ENCODE measurements around the gene MAPK8IP1. TPM values are rescaled to one million over a fixed set of nuclear protein-coding genes. Genes with fewer than 3 reads are reported as not detected.

MAPK8IP1 gene
- total and polyA plus RNA-seq, 2 donors (not counting 3 experiments of a cell fraction or from before 2014, with no cell fraction given), result 4.1 to 4.8 TPM

DNA sequence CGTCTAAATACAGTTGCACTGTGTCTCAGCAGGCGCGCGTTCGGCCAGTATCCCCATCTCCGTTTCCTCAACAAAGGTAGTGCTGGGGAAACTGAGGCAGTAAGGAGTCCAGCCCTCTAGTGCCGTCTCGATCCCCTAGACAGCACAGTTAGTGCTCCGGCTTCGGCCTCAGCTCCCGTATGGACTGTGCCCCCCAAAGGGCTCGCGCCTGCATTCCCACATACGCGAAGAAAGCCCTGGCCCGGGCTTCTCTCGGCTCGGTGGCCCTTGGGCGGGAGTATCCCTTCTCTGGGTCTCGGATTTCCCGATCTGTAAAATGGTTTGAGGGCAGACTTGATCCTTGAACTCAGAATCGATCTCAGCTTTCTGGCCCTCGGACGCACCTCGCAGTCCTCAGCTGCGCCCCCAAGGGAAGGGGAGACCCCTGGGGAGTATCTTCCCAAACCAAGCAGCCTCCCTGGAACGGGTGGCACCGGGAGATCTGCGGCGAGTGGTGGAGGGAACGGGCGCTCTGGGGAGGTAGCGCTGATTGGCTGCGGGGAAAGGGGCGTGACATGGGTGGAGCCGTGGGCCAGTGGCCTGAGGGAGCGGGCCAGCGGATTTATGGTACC lies 33.0 kb downstream of the MAPK8IP1 start:
- Histone ChIP-seq H3K36me3 (ENCODE audit: control insufficient read depth in 2 of 2, extremely low read depth in 1 of 2, insufficient read depth in 2 of 2, low read length in 2 of 2) (peaks cover 0 to 21% of the 10 kb centered on the region in 2 experiments), H3K27me3 (ENCODE audit: control insufficient read depth in 2 of 2, insufficient read depth in 2 of 2, low read length in 2 of 2) (peaks cover 9 to 21% of the 10 kb centered on the region in 2 experiments), H2AFZ (ENCODE audit: low read depth, low read length) (peak overlapping the region; percentile 98), H3K9me1 (replicated peaks; ENCODE audit: control insufficient read depth, extremely low read depth, insufficient read depth, low read length) (no peaks in the 10 kb centered on the region), H3K27ac (ENCODE audit: insufficient read depth, low read depth, low read length) (peak overlapping the region; percentile 79), H4K20me1 (replicated peaks; ENCODE audit: control insufficient read depth, extremely low read depth, insufficient read depth, low read length) (no peaks in the 10 kb centered on the region), H3K79me2 (ENCODE audit: control insufficient read depth, insufficient read depth, low read length) (peaks cover 10% of the 10 kb centered on the region), H3K4me1 (ENCODE audit: control insufficient read depth, extremely low read depth, insufficient read depth, low read length) (peaks cover 10% of the 10 kb centered on the region), H3K9me3 (replicated peaks; ENCODE audit: control insufficient read depth, insufficient read depth, low read length) (no peaks in the 10 kb centered on the region), H3K4me2 (ENCODE audit: insufficient read depth, low read length) (peak overlapping the region; percentile 96), H3K4me3 (replicated peaks in 1 of 3; ENCODE audit: insufficient read depth in 1 of 3, low read depth in 1 of 3, low read length in 3 of 3) (peak overlapping the region; percentile 87 to 96 (median 94)), H3K9ac (replicated peaks; ENCODE audit: extremely low read depth, insufficient read depth, low read length) (peak overlapping the region; percentile 88)
- BruUV-seq (replicated peaks), result TSS peak; percentile 3
- ChIA-PET CTCF (interaction anchor here (1.0 to 1.3 kb wide), 4 partner anchors 46 to 147 kb away, joined by 3 to 5 read pairs (median 4); no protein-coding TSS in a partner anchor), POLR2A (interaction anchor here (0.7 to 1.6 kb wide), 3 partner anchors 12 to 72 kb away, joined by 3 to 4 read pairs (median 4); no protein-coding TSS in a partner anchor)
- DNase-seq (ENCODE audit: low read depth, low spot score) (peak; percentile 78), FAIRE-seq (peak; percentile 85)
- no peak for TF ChIP-seq EZH2 (IDR thresholded peaks at IDR 0.05; ENCODE audit: borderline replicate concordance, low read depth, low read length, severe bottlenecking)
- peak; percentile 47 for TF ChIP-seq POLR2AphosphoS5 (IDR thresholded peaks at IDR 0.05; ENCODE audit: insufficient read depth, low read depth, low read length)
- peak; percentile 75 for TF ChIP-seq POLR2A (IDR thresholded peaks at IDR 0.05; ENCODE audit: low read depth, low read length)
- dilution Hi-C loops (cut with MboI; ENCODE audit: extremely low pct_ligation_motif_present, low sequenced_read_pairs) (no loop called here), intact Hi-C loops (cut with micrococcal nuclease) (loop anchor here (1.0 to 2.0 kb wide), 3 partner anchors 19 to 321 kb away; partner anchors contain the start of gene CRY2)

GRCh38 chr11:45918962-45919675 lies 33.7 kb downstream of the MAPK8IP1 start:
- CTCF ChIA-PET, result no interaction called here
- Histone ChIP-seq H3K36me3 (ENCODE audit: control insufficient read depth in 2 of 2, extremely low read depth in 1 of 2, insufficient read depth in 2 of 2, low read length in 2 of 2) (peaks cover 0 to 16% of the 10 kb centered on the region in 2 experiments), H3K4me1 (ENCODE audit: control insufficient read depth, extremely low read depth, insufficient read depth, low read length) (peaks cover 10% of the 10 kb centered on the region), H4K20me1 (replicated peaks; ENCODE audit: control insufficient read depth, extremely low read depth, insufficient read depth, low read length) (no peaks in the 10 kb centered on the region), H3K27me3 (ENCODE audit: control insufficient read depth in 2 of 2, insufficient read depth in 2 of 2, low read length in 2 of 2) (peaks cover 12 to 24% of the 10 kb centered on the region in 2 experiments), H3K9ac (replicated peaks; ENCODE audit: extremely low read depth, insufficient read depth, low read length) (no peak overlapping the region), H3K9me3 (replicated peaks; ENCODE audit: control insufficient read depth, insufficient read depth, low read length) (no peaks in the 10 kb centered on the region), H3K79me2 (ENCODE audit: control insufficient read depth, insufficient read depth, low read length) (peaks cover 10% of the 10 kb centered on the region), H3K9me1 (replicated peaks; ENCODE audit: control insufficient read depth, extremely low read depth, insufficient read depth, low read length) (no peaks in the 10 kb centered on the region), H3K27ac (ENCODE audit: insufficient read depth, low read depth, low read length) (no peak overlapping the region), H3K4me2 (ENCODE audit: insufficient read depth, low read length) (peak overlapping the region; percentile 96), H2AFZ (ENCODE audit: low read depth, low read length) (no peak overlapping the region), H3K4me3 (replicated peaks in 1 of 3; ENCODE audit: insufficient read depth in 1 of 3, low read depth in 1 of 3, low read length in 3 of 3) (peak overlapping the region in 1 of 3 experiments; percentile 87)
- BruUV-seq (replicated peaks), result no TSS peak
- TF ChIP-seq POLR2AphosphoS5 (IDR thresholded peaks at IDR 0.05; ENCODE audit: insufficient read depth, low read depth, low read length) (no peak), POLR2A (IDR thresholded peaks at IDR 0.05; ENCODE audit: low read depth, low read length) (no peak), FOS (IDR thresholded peaks at IDR 0.05; ENCODE audit: borderline replicate concordance, insufficient read depth, low read length) (no peak), EZH2 (IDR thresholded peaks at IDR 0.05; ENCODE audit: borderline replicate concordance, low read depth, low read length, severe bottlenecking) (no peak), MYC (IDR thresholded peaks at IDR 0.05; ENCODE audit: low read depth, low read length) (no peak), GATA2 (IDR thresholded peaks at IDR 0.05; ENCODE audit: insufficient read depth, insufficient read length, low read depth, low read length) (no peak), JUN (IDR thresholded peaks at IDR 0.05; ENCODE audit: borderline replicate concordance, insufficient read depth, insufficient read length, low read depth) (no peak)
- TF ChIP-seq, protein P1, sequence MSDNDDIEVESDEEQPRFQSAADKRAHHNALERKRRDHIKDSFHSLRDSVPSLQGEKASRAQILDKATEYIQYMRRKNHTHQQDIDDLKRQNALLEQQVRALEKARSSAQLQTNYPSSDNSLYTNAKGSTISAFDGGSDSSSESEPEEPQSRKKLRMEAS (IDR thresholded peaks at IDR 0.05; ENCODE audit: insufficient read depth, insufficient read length), result no peak
- TF ChIP-seq, protein P2, sequence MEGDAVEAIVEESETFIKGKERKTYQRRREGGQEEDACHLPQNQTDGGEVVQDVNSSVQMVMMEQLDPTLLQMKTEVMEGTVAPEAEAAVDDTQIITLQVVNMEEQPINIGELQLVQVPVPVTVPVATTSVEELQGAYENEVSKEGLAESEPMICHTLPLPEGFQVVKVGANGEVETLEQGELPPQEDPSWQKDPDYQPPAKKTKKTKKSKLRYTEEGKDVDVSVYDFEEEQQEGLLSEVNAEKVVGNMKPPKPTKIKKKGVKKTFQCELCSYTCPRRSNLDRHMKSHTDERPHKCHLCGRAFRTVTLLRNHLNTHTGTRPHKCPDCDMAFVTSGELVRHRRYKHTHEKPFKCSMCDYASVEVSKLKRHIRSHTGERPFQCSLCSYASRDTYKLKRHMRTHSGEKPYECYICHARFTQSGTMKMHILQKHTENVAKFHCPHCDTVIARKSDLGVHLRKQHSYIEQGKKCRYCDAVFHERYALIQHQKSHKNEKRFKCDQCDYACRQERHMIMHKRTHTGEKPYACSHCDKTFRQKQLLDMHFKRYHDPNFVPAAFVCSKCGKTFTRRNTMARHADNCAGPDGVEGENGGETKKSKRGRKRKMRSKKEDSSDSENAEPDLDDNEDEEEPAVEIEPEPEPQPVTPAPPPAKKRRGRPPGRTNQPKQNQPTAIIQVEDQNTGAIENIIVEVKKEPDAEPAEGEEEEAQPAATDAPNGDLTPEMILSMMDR (IDR thresholded peaks at IDR 0.05; ENCODE audit: extremely low read depth in 1 of 2, insufficient read depth in 1 of 2, low read depth in 1 of 2, low read length in 2 of 2), result no peak
- POLR2A ChIA-PET, result no interaction called here
- FAIRE-seq (no peak), DNase-seq (ENCODE audit: low read depth, low spot score) (no peak)
- intact Hi-C loops (cut with micrococcal nuclease), result loop anchor here (1.0 to 2.0 kb wide), 3 partner anchors 20 to 320 kb away; partner anchors contain the start of gene CRY2
- dilution Hi-C loops (cut with MboI; ENCODE audit: extremely low pct_ligation_motif_present, low sequenced_read_pairs), result no loop called here
